HEK293T (cell line): Measurements from ENCODE around the gene ACADVL.

Experiments
- ELF4 ChIP-seq: fragments of 450-650 bp; IDR thresholded peaks from 2 replicates; pipeline ENCODE4 v1.6.1; 2017; ENCODE audit warnings: antibody characterized with exemption
- FOXM1 ChIP-seq: fragments of 450-650 bp; IDR thresholded peaks from 2 replicates; pipeline ENCODE4 v1.6.1; 2017; ENCODE audit warnings: mild to moderate bottlenecking, borderline replicate concordance
- HDGF ChIP-seq: fragments of 450-650 bp; IDR thresholded peaks from 2 replicates; pipeline ENCODE4 v1.6.1; 2017; ENCODE audit warnings: antibody characterized with exemption, borderline replicate concordance
- NFRKB ChIP-seq: fragments of 450-650 bp; IDR thresholded peaks from 2 replicates; pipeline ENCODE4 v1.6.1; 2016; ENCODE audit warnings: mild to moderate bottlenecking, moderate library complexity
- SP1 ChIP-seq: fragments of 450-650 bp; IDR thresholded peaks from 2 replicates; pipeline ENCODE4 v1.6.1; 2017

GRCh38 chr17:7177954-7178477 lies 41.7 kb upstream of the ACADVL start:
- no peak for TF ChIP-seq ELF4
- no peak for TF ChIP-seq FOXM1
- no peak for TF ChIP-seq HDGF
- no peak for TF ChIP-seq SP1
- no peak for TF ChIP-seq NFRKB
